CD4-positive, alpha-beta T cell treated with Interleukin-17A for 1 hour (primary cell): Measurements from ENCODE around the gene EPHA4.
"Not testable (repeated sequence)": the region's sequence is repeated elsewhere in the genome, so short reads cannot be mapped to it uniquely, and the experiment has no call there.

Experiments
- DNase-seq: peaks from one replicate; pipeline ENCODE4 v3.0.0-alpha.2; 2020

The EPHA4 gene

DNA sequence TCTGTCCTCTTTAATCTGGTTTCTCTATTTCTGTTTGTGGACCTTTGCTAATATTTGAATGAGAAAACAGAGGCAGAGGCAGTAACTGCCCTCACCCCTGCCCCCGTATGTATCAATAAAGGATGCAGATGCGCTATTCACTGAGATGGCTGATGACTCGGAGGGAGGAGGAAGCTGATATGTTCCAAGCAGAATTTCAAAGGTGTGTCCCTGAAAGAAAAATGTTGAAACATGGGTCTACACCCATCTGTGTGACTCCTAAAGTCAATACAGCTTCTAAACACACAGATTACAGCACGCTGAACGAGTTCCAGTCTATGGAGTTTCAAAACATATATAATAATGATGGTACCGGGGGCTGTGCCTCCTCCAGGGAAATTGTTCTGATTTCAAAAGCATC, 38.8 kb downstream of the EPHA4 start:
- no peak for DNase-seq

DNA sequence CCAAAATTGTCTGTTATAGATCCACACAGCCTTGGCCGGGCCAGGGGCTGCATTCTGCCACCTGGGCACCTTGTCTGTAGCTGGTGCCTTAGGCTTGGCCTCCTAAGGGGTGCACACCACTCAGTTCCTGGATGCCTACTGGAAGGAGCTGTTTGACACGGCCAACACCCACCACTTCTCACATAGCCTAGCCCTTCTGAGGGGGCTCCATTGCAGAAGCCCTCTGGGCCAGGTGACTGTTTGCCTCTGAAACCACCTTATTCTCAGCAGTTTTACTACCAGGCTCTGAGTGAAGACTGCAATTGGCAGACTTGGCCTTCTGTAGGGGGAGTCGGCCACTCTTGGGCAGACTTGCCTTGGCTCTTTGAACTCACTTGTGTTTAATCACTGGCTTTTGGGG, 39.5 kb downstream of the EPHA4 start:
- no peak for DNase-seq

DNA sequence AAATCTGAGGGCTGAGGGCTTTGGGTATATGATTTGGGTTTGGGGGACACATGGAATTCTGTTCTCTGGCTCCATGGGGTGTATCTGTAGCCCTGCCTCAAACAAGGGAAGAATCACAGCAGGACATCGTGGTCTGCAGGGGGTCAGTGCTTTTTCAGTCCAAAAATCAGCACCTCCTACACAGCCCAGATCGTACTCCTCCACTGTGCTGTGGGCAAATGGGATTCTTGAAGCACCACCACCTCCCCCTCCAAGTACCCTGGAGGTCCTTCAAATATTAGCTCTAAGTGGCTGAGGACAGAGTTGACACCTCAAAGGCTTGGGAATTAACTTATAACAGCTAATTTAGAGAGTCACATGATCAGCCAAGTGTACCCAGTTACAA, 41.5 kb downstream of the EPHA4 start:
- no peak for DNase-seq

DNA sequence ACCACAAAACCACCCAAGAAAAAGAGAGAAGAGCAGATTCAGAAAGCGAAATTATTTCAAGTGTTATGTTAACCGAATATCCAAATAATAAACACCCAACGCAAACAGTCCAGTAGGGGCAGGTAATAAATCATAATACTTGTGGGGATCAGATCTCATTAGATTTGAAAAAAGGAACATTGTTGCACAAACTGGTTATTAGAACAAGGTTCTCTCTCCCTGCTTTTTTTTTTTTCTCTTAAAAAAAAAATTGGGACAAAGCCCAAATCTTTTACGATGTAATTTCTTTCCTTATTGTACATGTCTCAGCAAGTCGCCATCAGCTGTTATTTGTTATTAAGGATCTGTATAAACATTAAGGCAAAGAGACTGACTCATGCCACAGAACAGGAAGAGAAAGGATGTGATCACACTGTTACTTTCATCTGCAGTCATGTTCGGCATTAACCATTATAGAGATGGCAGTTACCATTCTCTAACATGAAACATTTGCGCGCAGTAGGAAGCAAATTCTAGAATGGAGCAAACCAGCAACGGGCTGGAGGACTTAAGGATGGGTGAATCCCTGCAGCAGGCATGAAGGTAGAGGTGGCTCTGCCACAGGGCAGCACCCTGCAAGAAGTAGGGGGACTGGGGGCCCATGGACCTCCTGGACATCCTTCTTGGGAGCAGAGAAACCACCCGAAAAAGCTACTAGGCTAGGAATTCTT, 42.0 kb downstream of the EPHA4 start:
- DNase-seq, result peak; percentile 31

DNA sequence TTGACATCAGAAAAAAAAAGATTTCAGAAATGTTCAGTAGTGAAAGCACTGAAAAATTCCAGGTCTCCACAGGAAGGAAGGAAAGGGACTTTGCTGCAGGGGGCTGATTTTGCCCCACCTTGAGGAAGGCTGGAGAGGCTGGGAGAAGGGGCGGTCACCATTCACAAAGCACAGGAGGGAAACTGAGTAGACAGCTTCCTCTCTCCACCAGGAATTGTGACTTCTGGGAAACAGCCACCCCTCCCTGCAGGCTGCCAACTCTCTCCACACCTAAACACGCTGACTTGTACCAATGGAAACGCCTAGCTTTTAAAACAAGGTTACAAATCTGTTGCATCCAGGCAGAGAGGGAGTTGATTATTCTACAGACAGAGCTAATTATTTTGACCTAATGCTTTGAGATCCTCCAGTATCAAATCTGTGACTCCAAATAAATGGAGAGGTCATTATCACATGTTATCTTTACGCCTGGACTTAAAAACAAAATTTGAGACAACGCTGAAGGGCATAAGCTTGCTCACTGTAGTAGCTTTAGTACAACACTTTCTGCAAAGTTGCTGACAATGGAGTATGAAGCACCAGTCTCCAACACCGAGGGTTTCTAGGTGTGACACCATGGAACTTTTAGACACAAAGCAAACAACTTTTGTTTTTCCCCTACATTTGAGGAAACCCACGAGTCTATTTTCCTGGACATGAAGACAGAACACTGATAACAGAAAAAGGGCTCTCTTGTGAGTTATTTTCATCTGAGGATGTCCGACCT, 42.7 kb downstream of the EPHA4 start:
- peak; percentile 34 for DNase-seq

DNA sequence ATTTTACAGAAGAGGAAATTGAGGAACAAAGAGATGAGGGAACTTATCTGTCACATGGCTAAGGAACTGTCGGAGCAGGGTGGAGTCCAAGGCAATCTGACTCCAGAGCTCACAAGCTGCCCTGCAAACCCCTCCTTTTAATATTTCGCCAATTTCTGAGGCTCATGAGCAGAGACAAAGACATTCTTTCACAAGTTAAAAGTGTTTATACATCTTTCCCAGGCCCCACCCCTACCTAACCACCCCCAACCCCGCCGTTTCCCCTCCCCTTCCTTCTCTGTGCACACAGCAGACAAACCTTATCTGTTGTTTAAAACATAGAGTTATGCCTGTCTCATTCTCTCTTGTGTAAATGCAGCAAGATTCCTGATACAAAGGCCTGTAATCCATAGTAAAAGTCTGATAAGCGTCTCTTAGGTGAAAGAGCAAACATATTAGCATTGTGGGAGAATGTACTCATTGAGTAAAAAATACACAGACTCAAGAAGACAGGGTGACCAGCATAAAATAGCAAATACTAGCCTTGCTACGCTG, 44.3 kb downstream of the EPHA4 start:
- DNase-seq, result peak; percentile 37

DNA sequence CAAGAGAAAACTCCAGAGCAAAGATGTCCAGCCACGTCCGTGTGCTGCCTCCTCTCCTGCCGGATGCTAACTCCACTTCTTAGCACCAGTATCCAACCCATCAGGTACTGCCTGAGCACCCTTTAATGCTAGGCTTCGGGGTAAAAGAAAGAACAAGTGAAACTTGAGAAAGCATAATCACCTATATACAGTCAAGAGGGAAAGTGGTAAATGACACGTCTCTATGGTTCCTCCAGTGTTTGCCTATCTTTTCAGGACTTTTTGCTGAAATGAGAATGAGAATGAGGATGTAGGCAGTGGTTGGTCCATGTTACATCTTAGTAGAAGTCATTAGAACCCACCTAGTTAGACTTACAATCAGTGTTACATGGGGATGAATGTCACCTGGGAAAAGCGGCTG, 47.9 kb downstream of the EPHA4 start:
- DNase-seq, result no peak

DNA sequence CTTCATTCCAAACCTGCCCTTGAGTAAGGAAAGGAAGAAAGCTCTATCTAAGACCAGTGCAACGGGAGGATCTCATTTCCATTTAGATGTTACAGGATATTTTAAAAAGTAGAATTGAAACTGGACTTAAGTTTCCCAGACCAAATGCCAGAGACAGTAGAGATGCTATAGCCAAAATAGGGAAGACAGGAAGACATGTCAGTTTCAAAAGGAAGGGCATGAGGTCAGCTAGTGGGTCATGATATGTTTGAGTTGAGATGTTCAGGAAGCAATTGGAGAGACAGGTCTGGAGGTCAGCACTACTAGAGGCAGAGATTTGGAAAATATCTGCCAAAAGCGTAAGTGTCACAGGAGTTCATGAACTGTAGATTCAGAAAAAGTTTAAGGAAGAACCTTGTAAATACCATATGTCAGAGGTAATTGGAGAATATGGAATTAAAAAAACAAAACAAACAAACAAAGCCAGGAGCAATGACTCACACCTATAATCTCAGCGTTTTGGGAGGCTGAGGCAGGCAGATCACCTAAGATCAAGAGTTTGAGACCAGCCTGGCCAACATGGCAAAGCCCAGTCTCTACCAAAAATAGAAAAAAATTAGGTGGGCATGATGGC, 50.8 kb downstream of the EPHA4 start:
- DNase-seq, result no peak

DNA sequence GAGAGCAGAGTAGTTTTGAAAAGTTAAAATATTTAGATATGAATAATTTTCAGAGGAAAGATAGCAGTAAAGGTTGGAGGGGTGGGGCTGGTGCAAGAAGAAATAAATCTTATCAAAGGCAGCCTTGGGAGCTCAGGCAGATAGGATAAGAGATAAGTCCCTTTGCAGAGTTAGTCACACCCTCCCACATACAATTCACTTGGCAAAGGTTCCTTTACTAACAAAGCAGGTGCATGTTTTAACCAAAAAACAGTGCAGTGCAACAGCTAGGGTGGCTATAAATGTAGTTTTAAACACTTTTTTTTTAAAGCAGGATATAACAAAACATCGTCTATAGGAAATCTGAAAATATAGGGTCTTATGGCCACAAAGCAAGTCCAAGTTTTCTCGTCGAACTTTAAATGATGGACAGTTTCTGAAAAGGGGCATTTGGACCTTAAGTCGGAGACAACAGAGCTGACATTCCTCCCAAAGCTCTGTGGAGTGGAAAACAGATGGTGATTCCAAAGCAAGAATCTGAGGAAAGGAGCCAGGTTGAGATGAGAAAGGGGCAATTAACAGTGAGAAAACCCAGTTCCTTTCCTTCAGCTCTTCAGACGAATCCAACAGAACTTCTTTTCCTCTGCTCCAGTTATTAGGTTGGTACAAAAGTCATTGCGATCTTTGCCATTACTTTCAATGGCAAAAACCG, 53.0 kb downstream of the EPHA4 start:
- DNase-seq, result peak; percentile 29

DNA sequence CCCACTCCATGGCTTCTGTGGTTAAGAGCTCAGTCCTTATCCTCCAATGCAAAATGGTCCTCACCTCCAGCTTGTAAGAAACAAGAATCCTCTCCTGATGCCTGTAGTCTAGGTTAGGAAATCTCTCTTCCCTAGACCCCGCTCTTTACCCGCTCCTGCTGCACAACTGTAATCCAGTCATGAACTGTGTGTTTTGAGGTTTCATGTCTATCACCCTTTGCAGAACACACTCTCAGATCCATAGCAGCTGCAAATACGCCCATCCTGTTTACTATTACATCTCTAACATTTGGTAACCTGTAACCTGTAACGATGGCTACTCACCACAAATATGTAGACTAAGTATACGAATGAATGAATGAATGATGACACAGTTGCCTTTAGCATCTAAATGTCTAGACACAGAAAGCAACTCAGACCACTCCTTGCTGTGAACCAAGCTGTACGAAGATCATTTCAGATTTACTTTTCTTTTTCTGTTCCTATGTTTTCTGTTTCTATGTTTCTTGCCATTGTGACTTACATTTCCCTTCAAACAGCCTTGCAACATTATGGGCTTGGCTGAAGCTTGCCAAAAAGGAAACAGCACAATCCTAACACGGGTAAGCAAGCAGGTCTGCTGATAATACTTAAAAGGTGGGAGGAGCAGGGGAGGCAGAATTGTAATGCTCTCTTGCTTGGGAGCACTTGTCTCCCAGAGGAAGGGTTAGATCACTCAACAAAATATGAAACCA, 53.7 kb downstream of the EPHA4 start:
- peak; percentile 85 for DNase-seq

DNA sequence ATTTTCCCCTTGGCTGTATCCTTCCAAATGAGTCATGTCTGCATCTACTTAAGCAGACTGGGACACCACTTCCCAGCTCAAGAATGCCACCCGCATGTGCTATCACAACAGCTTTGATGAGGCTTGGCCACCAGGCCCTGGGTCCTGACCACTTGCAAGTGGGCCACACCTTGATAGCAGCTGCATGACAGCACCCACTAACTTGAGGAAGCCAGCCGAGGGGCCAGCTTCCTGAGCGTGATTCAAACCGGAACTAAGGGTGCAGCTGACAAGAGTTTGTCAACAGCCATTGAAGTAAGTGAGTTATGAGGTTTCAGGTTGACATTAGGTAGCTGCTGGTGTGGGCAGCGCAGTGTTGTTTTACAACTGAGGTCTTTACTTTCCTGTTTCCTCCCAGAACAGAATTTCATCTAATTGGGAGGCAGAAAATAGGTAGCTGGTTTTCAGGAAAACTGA, 54.4 kb downstream of the EPHA4 start:
- DNase-seq, result peak; percentile 86

DNA sequence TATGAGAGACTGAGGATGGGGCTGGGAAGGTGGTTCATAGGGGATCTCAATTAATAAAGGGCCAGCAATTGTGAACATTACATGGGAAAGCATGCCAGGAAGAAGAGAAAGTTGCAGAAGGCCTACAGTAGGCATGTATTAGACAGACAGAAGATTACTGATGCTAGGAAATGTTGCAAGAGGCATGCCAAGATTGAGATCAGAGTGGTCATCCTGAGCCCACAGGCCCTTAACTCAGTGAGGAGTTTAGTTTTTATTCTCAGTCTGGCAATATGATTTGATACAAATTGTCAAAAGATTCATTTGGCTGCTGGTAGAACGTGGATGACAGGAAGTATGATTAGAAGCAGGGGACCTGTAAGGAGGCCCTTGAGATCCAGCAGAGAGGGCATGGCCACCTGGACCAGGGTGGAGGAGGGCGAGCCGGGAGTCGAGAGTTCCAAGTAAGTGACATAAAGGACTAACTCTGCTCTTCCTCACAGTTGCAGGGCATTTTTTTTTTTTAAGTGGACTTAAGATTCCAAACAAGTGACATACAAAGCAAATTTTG, 54.9 kb downstream of the EPHA4 start:
- peak; percentile 22 for DNase-seq

DNA sequence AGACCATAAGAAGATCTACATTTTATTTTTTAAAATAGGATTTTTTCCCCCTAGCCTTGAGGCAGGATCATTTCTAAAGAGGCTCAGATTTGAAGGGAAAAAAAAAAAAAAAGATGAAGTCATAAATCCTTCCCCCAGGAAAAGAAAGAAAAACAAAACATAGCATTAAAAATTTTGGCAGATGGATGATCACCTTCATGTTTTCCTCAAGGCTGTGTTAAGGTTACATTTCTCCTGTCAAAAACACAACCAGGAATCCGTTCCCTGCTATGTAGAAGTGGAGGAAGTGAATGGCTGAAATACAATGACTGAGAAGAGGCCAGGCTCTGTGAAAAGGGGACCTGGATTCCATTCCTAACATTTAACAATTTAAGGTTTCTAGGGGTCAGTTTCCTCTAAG, 56.2 kb downstream of the EPHA4 start:
- no peak for DNase-seq

DNA sequence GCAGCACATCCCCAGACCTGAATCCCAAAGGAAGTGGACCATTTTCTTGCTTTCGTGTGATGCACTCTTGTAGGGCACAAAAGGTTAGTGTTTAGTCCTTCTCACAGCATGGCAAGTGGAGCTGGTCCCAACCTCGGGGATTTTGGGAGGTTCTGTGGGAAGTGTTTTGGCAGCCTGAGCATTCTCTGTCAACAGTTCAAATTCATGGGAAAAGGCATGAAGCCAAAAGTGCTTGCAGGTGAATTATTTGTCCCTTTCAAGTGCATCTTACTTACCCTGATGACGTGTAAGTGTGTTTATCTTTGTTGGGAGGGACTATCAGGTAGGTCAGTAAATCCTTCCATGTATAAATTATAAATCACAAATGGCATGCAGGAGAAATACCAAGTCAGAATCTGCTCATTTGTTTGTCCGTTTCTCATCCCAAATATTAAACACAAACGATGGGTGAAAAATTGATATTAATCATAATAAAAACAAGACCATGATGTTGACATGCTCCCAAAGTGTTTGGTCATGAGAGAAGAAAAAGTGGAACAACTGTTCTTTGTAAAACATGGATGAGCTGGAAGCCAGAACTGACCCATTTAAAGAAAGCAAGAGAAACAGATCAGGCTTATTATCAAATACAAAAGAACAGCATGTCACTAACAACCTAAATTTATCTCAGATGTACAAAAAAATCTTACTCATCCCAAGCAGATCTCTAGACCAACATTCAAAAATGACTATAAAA, 57.6 kb downstream of the EPHA4 start:
- no peak for DNase-seq

DNA sequence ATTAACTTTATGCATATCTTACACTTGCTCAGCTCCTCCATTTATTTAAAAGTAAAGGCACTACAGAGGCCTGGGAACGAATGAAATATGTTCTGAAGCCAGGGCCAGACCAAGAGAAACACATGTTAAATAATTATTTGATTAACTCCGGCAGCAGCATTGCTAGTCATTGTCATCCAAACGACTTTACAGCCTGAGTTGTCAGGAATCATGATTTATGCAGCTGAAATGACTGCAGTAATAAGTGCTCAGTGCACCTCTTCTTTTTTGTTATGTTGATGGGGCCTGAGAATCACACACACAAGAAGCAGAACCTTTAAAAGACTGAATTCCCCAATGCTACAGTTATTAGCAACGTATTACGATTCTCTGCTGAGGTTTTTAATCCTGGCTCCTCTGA, 58.9 kb downstream of the EPHA4 start:
- DNase-seq, result no peak

DNA sequence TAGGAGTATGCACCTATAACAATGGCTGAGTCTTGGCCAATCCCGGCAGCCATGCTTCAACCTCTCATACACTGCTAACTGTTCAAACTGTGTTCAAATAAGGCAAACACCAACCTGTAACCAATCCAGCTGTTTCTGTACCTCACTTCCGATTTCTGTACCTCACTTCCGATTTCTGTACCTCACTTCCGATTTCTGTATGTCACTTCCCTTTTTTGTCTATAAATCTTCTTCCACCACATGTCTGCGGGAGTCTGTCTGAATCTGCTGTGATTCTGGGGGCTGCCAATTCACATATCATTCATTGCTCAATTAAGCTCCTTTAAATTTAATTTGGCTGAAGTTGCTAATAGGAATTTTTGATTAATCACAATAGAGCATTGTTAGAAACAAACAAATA, 60.8 kb downstream of the EPHA4 start:
- not testable (repeated sequence) for DNase-seq

DNA sequence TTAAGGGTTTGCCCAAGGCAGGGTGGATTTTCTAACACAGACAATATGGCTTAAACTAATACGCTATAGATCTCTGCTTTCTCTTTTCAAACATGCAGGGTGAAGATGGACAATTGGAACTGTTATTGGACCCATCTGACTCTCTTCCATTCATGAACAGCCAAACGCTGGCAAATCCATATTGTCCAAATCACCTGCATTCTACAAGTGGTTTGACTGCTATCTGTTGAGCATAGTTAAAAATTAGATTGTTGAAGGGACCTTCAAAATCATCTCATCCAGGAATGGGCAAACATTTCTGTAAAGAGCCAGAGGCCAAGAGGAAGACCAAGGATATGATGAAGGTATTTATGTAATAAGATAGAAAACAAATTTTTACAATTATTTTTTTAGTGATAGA, 65.6 kb downstream of the EPHA4 start:
- DNase-seq, result no peak

DNA sequence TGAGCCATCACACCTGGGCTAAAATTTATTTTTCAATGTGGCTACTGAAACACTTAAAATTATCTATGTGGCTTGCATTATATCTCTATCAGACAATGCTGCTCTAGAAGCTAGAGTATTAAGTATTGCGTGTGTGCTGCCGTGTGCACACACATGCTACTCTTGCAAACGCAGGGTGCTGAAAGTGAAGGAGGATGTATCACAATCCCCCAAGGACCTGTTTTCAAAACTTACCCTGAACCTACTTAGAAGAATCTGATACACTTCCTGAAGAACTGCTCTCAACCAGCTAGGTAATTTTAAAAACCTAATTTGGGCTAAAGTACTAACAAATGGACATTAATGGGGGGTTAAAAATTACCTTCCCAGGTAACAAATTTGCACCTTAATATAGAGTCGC, 66.5 kb downstream of the EPHA4 start:
- DNase-seq, result no peak

DNA sequence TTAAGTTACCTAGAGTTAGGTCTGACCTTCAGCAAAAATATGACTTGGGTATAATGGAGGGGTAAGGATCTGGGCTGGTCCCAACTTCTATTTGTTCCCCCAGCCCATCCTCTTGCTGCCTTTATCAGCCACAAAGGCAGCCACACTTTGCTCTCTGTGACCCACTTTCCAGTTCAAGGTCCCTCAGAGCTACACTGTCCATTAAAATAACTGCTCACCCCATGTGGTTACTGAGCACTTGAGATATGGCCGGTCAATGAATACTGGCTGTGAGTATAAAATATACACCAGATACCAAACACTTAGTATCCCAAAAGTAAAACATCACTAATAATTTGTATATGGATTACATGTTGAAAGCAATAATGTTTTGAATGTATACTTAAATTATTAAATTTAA, 67.2 kb downstream of the EPHA4 start:
- DNase-seq, result no peak

DNA sequence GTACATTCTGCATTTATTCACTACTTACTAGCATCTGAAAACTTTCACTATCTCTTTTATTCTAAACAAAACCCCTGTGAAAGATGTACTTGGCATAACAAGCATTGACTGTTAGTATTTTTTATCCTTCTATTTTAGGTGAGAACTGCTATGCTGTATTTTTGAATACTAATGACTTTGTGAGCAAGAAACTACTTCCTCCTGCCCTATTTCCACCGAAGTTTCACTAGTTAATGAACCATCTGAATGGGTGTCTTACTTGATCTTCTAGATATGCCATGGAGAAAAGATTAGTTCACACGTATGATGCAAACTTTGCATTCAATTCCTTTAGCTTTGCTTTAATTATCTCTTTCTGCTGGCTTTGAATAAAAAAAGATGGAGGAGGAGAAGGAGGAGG, 68.1 kb downstream of the EPHA4 start:
- DNase-seq, result no peak

DNA sequence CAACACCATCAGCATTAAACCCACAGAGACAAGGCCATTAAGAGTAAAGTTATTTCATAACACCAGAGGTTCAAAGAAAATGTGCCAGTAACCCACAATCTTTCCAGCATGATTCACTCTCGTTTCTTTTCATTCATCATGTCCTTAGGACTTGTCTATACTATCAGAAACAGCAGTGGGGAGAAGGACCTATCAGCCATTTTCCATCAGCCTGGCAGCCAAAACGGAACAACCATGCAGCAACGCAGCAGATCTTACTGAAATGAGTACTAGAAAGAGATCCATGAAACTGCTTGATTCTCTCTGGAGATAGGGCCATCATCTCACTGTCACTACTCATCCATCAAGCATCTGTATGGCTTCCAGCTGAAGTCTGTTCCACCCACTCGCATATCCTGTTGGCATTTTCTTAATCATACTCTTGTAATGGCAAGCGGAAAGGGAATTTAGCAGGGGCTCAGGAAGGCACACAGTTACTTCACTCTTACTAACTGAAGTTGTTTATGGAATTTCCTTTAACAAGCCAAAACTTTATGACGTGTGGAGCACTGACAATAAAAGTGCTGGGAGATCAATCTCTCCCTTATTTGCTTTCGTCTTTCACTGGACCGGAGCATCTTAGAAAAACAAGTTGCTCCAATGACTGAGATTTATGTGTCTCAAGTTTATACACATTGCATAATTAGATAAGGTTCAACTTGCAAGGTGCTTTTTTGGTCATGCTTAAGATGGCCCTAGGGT, 69.7 kb downstream of the EPHA4 start:
- no peak for DNase-seq
